CD4-positive, alpha-beta T cell treated with Interleukin-4 for 4 hours (primary cell): ENCODE results near the gene ATG4D.
A peak's percentile ranks its signal among the peaks of the same experiment; 100 is the strongest.
"Not testable (repeated sequence)": the region's sequence is repeated elsewhere in the genome, so short reads cannot be mapped to it uniquely, and the experiment has no call there.

Experiments used
- DNase-seq: peaks from one replicate; pipeline ENCODE4 v3.0.0-alpha.2; 2020

The ATG4D gene

DNA sequence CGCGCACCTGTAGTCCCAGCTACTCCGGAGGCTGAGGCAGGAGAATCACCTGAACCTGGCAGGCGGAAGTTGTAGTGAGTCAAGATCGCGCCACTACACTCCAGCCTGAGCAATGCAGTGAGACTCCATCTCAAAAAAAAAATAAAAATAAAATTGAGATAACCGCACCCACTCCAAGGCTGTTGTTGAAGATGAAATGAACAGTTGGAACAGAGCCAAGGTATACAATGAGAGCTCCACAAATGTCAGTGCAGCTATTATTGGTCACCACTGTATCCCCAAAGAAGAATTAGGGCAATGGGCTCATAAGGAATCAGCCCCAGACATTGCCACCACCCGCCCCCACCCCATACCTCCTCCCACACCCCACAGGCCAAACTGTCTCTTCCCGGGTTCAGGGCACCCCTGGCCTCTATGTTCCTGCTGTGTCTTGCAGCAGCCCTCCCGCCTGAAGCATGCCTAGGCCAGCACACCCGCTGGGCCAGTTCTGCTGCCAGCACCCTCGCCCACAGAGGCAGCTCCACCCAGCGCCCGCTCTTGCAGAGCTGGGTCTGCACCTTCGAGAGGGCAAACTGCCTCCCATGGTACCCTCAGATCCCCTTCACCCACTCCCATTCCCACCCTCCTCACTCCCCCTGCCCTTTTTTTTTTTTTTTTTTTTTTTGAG, 22.9 kb upstream of the ATG4D start:
- DNase-seq = no peak

DNA sequence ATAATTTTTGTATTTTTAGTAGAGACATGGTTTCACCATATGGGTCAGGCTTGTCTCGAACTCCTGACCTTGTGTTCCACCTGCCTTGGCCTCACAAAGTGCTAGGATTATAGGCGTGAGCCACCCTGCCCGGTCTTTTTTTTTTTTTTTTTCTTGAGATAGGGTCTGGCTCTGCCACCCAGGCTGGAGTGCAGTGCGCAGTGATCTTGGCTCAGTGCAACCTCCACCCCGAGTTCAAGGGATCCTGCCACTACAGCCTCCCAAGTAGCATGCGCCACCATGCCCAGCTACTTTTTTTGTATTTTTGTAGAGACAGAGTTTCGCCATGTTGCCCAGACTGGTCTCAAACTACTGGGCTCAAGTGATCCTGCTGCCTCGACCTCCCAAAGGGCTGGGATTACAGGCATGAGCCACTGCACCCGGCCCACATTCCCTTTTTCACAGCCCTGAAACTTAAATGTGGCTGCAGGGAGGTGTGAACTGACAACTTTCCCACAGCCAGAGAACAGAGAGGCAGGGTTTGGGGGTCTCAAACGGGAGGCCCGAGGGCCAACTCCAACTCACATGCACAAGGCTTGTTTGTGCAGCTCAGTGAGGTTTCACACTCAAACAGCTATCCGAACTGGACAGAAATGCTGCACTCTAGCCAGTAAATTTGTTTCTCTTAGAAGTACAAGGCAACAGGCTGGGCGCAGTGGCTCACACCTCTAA, 22.1 kb upstream of the ATG4D start:
- no peak for DNase-seq

DNA sequence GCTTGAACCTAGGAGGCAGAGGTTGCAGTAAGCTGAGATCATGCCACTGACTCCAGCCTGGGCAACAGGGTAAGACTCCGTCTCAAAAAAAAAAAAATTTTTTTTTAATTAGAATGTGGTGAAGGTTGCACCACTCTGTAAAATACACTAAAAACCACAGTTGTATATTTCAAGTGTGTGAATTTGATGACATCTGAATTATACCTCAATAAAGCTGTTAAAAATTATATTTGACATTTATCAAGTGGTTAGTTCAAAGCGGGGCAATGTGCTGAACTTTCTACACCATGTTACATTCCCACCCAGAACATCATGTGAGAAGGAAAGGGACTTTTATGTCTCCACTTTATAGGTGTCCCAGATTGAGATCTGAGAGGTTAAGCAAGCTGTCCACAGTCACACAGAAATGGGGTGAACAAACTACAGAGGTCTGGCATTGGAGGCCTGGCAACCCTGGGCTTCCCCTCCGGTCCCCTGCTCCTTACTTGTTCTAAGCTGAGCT, 20.5 kb upstream of the ATG4D start:
- DNase-seq = peak; percentile 53

DNA sequence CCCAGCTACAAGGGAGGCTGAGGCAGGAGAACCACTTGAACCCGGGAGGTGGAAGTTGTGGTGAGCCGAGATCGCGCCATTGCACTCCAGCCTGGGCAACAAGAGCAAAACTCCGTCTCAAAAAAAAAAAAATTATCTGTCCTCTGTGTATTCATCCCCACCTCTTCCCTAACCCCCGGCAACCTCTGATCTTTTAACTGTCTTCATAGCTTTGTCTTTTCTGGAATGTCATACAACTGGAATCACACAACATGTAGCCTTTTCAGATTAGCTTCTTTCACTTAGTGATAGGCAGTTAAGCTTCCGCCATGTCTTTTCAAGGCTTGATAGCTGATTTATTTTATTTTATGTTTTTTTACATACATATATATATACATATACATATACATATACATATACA, 18.1 kb upstream of the ATG4D start:
- DNase-seq = no peak

DNA sequence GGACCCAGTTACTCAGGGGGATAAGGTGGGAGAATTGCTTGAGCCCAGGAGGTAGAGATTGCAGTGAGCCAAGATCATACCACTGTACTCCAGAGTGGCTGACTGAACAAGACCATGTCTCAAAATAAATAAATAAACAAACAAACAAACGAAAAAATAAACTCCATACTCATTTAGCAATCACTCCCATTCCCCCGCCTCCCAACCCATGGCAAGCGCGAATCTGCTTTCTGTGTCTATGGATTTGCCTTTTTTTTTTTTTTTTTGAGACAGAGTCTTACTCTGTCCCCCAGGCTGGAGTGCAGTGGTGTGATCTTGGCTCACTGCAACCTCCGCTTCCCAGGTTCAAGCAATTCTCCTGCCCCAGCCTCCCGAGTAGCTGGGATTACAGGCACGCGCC, 16.8 kb upstream of the ATG4D start:
- not testable (repeated sequence) for DNase-seq

DNA sequence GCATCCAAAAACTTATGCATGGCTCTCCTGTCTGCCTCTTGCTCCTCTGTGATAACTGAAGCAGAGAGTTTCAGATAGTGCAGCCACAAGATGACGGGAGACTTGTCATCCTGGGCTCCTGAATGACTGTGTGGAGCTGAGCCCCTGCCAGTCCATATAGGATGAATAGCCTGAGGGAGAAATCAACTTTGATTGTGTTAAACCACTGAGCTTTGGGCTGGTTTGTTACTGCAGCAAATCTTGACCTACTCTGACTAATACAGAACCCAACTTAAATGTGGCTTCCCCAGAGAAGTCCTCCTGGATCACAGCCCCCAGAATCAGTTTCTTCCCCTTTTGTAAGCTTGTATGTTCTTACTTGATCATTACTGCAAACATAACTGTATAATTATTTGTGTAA, 11.2 kb upstream of the ATG4D start:
- DNase-seq = no peak

DNA sequence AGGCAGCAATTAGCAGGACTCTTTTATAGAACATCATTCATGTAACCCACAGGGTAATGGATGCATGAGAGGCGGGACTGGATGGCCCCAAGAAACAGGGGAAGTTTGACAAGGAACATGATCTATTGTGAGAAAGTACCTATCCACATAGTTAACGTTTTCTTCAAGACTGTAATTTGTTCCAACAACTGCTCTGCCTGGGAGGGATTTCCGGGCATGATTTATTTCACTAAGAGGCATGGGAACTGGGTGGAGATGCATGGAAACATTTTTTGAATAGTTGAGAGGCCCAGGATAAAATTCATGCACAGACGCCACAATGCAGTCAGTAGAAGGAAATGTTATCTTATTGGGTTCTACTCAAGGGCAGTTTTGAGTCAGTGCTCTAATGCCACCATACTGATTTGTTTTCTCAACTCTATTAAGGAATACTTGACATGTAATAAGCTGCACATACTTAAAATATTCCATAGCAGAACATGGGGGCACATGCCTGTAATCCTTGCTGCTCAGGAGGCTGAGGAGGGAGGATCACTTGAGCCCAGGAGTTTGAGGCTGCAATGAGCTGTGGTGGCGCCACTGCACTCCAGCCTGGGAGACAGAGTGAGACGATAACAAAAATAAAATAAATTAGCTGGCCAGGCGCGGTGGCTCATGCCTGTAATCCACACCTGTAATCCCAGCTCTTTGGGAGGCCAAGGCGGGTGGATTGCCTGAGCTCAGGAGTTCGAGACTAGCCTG, 9.9 kb upstream of the ATG4D start:
- no peak for DNase-seq

DNA sequence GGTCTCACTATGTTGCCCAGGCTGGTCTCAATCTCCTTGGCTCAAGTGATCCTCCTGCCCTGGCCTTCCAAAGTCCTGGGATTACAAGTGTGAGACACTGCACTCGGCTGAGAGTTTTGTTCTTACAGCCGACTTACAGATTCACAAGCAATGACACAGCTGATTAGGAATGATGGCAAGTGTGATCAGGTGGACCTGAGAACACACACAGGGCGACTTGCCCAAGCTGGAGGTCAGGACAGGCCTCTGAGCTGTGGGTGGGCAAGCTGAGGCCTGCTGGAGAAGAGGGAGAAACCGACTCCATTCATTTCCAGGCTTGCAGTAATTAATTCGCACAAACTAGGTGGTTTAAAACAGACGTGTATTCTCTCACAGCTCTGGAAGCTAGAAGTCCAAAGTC, 8.1 kb upstream of the ATG4D start:
- no peak for DNase-seq

DNA sequence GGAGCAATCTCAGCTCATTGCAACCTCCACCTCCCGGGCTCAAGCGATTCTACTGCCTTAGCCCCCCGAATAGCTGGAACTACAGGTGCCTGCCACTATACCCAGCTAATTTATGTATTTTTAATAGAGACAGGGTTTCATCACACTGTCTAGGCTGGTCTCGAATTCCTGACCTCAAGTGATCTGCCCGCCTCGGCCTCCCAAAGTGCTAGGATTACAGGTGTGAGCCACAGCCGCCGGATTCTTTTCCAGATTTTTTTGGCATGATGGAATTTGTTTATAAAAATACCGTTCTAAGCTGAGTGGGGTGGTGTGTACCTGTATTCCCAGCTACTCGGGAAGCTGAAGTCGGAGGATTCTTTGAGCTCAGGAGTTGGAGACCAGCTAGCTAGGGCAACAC, 6.0 kb upstream of the ATG4D start:
- DNase-seq = no peak

DNA sequence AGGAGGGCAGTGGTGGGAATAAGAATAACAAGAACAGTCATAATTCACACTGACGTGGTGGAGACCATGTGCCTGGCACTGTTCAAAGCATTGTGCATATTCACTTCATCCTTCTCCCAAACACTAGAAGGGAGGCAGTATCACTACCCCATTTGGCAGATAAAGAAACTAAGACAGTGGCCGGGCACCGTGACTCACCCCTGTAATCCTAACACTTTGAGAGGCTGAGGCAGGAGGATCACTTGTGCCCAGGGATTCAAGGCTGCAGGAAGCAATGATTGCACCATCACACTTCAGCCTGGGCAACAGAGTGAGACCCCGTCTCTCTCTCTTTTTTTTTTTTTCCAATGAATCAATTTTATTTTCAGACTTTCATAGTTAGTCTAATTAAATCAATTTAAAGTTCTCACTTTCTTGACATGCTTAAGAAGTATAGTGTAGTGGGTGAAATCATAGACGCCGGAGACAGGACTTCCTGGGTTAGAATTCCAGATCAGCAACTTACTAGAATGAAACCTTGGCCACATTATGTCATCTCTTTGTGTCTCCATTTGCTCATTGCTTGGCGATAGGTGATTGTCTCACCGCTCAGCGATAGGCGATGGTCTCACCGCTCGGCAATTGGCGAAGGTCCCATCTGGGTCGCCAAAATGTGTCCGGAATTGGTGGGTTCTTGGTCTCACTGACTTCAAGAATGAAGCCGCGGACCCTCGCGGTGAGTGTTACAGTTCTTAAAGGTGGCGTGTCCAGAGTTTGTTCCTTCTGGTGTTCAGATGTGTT, 5.3 kb upstream of the ATG4D start:
- DNase-seq = no peak

DNA sequence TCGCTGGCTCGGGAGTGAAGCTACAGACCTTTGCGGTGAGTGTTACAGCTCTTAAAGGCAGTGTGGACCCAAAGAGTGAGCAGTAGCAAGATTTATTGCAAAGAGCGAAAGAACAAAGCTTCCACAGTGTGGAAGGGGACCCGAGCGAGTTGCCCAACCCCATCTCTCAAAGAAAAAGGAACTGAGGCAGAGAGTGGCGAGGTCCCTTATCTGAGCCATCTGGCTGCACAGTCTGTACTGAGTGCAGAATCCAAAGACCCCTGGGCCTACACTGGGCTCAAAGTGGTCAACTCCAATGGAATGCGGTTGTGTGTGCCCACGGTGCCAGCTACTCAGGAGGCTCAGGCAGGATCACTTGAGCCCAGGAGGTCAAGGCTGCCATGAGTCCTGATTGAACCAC, 4.7 kb upstream of the ATG4D start:
- not testable (repeated sequence) for DNase-seq

DNA sequence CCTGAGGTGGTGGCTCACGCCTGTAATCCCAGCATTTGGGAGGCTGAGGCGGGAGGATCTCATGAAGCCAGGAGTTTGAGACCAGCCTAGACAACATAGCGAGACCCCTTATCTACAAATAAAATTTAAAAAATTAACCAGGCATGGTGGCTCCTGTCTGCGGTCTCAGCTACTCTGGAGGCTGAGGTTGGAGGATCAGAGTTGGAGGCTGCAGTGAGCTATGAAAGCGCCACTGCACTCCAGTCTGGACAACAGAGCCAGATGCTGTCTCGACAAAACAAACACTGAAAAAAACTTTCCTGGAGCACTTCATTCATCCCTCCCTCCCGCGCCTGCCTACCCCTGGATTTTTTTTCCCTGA, 665 bp upstream of the ATG4D start:
- no peak for DNase-seq

DNA sequence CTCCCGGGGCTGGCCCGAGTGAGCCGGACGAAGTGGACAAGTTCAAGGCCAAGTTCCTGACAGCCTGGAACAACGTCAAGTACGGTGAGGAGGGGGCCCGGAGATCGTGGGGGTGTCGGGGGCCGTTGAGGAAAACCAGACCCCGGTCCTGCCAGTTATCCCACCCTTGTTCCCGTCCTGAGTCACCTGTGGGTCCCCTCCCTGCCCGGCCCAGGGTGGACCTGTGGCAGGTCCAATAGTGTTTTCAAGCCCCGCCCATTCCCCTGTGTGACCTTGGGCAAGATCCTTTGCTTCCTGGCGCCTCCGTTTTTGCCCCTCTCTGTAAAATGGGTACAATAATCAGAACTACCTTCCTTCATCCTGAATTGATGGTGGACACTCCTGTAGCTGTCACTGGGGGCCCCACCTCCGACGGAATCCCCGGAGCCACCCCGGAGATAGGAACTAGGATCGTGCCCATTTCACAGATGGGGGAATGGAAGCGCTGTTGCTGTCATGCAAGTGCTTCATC, 593 bp downstream of the ATG4D start:
- no peak for DNase-seq

DNA sequence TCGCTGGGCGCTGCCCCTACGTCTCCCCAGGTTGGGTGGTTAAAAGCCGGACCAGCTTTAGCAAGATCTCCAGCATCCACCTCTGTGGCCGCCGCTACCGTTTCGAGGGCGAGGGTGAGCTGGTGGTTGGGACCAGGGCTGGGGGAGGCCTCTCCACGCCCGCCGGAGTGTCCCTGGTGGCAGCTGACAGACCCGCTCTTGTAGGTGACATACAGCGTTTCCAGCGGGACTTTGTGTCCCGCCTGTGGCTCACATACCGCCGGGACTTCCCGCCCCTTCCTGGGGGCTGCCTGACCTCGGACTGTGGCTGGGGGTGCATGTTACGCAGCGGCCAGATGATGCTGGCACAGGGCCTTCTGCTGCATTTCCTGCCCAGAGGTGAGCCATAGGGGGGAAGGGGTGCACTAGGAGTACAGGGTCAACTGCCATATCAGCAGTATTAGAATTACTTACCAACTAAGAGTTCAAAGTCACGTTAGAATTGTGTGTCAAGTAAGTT, 1.1 kb downstream of the ATG4D start:
- no peak for DNase-seq

DNA sequence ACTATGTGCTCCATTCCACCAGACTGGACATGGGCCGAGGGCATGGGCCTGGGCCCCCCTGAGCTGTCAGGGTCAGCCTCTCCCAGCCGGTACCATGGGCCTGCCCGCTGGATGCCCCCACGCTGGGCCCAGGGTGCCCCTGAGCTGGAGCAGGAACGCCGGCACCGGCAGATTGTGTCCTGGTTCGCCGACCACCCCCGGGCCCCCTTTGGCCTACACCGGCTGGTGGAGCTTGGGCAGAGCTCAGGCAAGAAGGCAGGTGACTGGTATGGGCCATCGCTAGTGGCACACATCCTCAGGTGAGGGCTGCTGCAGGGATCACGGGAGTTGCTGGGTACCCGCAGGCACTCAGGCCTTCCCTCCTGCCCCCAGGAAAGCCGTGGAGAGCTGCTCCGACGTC, 3.1 kb downstream of the ATG4D start:
- no peak for DNase-seq

DNA sequence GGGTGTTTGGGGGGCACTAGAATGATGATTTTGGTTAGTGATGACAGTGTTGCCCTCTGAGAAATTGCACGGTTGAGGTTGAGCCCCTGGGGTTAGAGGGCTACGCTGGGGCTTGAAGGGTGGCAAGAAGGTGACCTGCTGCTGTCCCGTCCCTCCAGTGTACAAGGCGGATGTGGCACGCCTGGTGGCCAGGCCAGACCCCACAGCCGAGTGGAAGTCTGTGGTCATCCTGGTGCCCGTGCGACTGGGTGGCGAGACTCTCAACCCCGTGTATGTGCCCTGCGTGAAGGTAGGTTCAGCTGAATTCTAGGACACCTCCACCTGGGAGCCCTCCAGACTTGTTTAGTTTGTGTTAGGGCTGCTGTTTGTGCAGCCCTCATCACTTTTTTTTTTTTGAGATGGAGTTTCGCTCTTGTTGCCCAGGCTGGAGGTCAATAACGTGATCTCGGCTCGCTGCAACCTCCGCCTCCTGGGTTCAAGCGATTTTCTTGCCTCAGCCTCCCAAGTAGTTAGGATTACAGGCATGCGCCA, 5.1 kb downstream of the ATG4D start:
- no peak for DNase-seq

DNA sequence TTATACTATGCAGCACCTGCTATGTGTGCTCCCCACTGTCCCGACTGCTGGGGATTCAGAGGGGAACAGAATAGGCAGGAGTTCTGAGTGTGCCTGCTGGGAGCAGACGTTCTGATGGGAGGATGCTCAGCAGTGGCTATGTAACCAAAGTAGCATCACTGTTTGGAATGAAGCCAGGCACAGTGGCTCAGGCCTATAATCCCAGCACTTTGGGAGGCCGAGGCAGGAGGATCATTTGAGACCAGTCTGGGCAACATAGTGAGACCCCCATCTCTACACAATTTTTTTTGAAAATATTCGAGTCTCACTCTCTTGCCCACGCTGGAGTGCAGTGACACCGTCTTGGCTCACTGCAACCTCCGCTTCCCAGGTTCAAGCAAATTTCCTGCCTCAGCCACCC, 6.0 kb downstream of the ATG4D start:
- no peak for DNase-seq

DNA sequence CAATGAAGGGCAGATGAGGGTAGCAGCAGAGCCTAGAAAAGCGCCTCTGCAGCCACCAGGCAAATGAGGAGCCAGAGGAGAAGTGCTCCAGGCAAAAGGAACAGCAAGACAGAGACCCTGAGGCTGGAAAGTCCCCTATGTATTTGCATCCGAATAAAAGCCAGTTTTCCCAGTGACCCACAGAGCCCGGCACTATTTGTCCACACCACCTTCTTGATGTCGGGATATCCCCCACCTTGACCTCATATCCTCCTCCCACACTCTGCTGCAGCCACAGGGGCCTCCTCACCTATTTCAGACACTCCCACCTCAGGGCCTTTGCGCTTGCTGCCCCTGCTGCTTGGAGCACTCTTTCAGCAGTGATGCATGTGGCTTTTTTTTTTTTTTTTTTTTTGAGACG, 6.6 kb downstream of the ATG4D start:
- no peak for DNase-seq

DNA sequence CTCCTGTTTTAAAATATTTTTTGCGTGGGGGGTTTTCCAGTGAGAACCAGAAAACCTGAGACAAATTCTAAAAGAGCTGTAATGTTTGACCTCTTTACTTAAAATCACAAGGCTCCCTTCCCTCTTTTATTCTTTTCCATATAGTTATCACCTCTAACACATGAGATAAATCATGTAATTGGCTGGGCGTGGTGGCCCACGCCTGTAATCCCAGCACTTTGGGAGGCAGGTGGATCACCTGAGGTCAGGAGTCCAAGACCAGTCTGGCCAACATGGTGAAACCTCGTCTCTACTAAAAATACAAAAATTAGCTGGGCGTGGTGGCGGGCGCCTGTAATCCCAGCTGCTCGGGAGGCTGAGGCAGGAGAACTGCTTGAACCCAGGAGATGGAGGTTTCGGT, 7.3 kb downstream of the ATG4D start:
- DNase-seq = not testable (repeated sequence)

DNA sequence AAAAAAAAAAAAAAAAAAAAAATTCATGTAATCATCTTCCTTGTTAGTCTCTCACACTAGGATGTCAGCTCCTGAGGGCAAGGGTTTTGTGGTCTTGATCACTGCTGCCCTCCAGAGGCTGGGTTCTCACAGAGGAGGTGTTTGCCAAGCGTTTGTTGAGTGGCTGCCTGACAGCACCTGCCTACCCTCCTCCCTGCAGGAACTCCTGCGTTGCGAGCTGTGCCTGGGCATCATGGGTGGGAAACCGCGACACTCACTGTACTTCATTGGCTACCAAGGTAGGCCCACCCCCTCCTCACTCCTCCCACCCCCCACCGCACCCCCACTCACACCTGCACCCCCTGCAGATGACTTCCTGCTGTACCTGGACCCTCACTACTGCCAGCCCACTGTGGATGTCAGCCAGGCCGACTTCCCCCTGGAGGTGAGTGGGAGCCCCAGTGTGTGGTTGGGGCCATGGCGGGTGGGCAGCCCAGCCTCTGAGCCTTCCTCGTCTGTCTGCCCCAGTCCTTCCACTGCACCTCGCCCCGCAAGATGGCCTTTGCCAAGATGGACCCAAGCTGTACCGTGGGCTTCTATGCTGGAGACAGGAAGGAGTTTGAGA, 8.1 kb downstream of the ATG4D start:
- peak; percentile 56 for DNase-seq

DNA sequence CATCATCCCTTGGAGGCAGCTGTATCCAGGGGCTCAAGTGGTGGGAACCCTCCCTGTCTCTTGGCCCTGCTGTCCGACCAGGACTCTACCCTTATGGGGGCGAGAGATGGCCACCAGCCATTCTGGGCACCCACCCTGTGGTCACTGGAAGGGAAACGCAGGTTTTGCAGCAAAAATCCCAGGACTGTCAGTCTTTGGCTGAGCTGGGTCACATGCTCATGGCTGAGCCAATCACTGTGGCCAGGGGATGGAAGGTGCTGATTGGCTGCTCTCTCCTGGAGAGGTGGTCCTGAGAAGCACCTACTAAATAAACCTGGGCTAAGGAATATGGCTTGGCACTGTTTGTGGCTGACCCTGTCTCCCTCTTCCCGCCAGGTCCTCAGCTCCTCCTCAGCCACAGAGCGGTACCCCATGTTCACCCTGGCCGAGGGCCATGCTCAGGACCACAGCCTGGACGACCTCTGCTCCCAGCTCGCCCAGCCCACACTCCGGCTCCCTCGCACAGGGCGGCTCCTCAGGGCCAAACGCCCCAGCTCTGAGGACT, 8.9 kb downstream of the ATG4D start:
- DNase-seq = no peak
